Stimulated activated CD4-positive, alpha-beta T cell treated with anti-CD3 and anti-CD28 coated beads, Interleukin-12 subunit alpha, Interleukin-12 subunit beta, amount 100 ng/mL, for 24 hours (primary cell): ENCODE results near the gene MRPL21.

Experiments used
- DNase-seq, 2 experiments: peaks; one replicate each; pipeline ENCODE4 v3.0.0-alpha.2; 2020; ENCODE audit warnings: low read depth in 2 of 2

Gene MRPL21

GRCh38 chr11:68841718-68842426, 61.8 kb downstream of the MRPL21 start, which contains the start of gene CPT1A:
TSS of gene CPT1A (minus strand) at chr11:68841916. CDS start at chr11:68815474, 26,442 bp downstream.
- peak in 1 of 2 experiments; percentile 54 for DNase-seq
